Limb (tissue), 2 donors: ENCODE measurements around the gene MSH5.

ENCODE experiments used
- DNase-seq, 2 donors: peaks; one replicate each; pipeline ENCODE4 v3.0.0-alpha.2; 2016; ENCODE audit errors: extremely low spot score in 2 of 2

MSH5 gene

GRCh38 chr6:31729515-31729978 is 10.3 kb upstream of the MSH5 start:
- DNase-seq: peak; percentile 84 to 92

- DNase-seq: peak; percentile 93 to 95
Observed at GRCh38 chr6:31729979-31730630, 9.7 kb upstream of the MSH5 start.

- DNase-seq: no peak
Observed at GRCh38 chr6:31730631-31731086, 9.1 kb upstream of the MSH5 start.

- no peak for DNase-seq
Observed at GRCh38 chr6:31732029-31732428, 7.8 kb upstream of the MSH5 start.

- no peak for DNase-seq
Observed at GRCh38 chr6:31733734-31734133, 6.1 kb upstream of the MSH5 start.

GRCh38 chr6:31734247-31734820 is 5.5 kb upstream of the MSH5 start:
- DNase-seq: no peak

- DNase-seq: peak; percentile 15 to 67
Observed at GRCh38 chr6:31734821-31735406, 4.9 kb upstream of the MSH5 start.

- peak; percentile 79 to 89 for DNase-seq
Observed at GRCh38 chr6:31736021-31736767, 3.6 kb upstream of the MSH5 start, which contains the start of gene CLIC1. Gene CLIC1, minus strand, starts transcription at chr6:31736530. Its CDS starts 230 bp downstream, at chr6:31736300.

GRCh38 chr6:31736768-31737314 is 3.0 kb upstream of the MSH5 start:
- no peak for DNase-seq

- DNase-seq: peak; percentile 10 to 55
Observed at GRCh38 chr6:31737315-31737990, 2.4 kb upstream of the MSH5 start.

GRCh38 chr6:31737991-31738979 is 1.5 kb upstream of the MSH5 start:
- DNase-seq: peak; percentile 58 to 65

- DNase-seq: no peak
Observed at GRCh38 chr6:31740397-31741223, 805 bp downstream of the MSH5 start.

GRCh38 chr6:31741815-31742214 is 2.0 kb downstream of the MSH5 start:
- DNase-seq: no peak

GRCh38 chr6:31742894-31743293 is 3.1 kb downstream of the MSH5 start:
- no peak for DNase-seq

- DNase-seq: no peak
Observed at GRCh38 chr6:31744422-31744821, 4.6 kb downstream of the MSH5 start.

- DNase-seq: no peak
Observed at GRCh38 chr6:31749301-31750036, 9.7 kb downstream of the MSH5 start.

- DNase-seq: no peak
Observed at GRCh38 chr6:31750411-31751022, 10.7 kb downstream of the MSH5 start.
